Muscle layer of duodenum (tissue), 2 donors: ENCODE measurements around the gene RDH11.

Experiments used
- H3K27ac ChIP-seq: one replicate; pipeline ENCODE4 v1.7.0; 2013; ENCODE audit warnings: mild to moderate bottlenecking, low read length
- H3K27me3 ChIP-seq: one replicate; pipeline ENCODE4 v1.7.0; 2013; ENCODE audit warnings: low read depth, mild to moderate bottlenecking, control low read depth, low read length
- H3K36me3 ChIP-seq, 2 donors: one replicate each; pipeline ENCODE4 v1.7.0; 2013; ENCODE audit warnings: low read length in 2 of 2, control low read depth in 1 of 2, mild to moderate bottlenecking in 1 of 2; ENCODE audit not compliant: insufficient read depth in 2 of 2, control insufficient read depth in 1 of 2
- H3K4me1 ChIP-seq, 2 donors: one replicate each; pipeline ENCODE4 v1.7.0; 2013; ENCODE audit warnings: low read length in 2 of 2, mild to moderate bottlenecking in 2 of 2, control low read depth in 1 of 2, moderate library complexity in 1 of 2; ENCODE audit not compliant: insufficient read depth in 2 of 2, control insufficient read depth in 1 of 2
- H3K4me3 ChIP-seq, 2 donors: one replicate each; pipeline ENCODE4 v1.7.0; 2013; ENCODE audit warnings: low read length in 2 of 2, low read depth in 1 of 2, mild to moderate bottlenecking in 1 of 2
- H3K9me3 ChIP-seq, 2 donors: one replicate each; pipeline ENCODE4 v1.7.0; 2013; ENCODE audit warnings: low read length in 2 of 2, control low read depth in 1 of 2, mild to moderate bottlenecking in 1 of 2; ENCODE audit not compliant: control insufficient read depth in 1 of 2
- donor health status: healthy.

RDH11 gene

GRCh38 chr14:67645414-67645813, 50.1 kb downstream of the RDH11 start:
- H3K36me3 ChIP-seq: peaks cover 29 to 32% of the 10 kb centered on the region in 2 donors
- H3K9me3 ChIP-seq: no peaks in the 10 kb centered on the region
- H3K27me3 ChIP-seq: no peaks in the 10 kb centered on the region
- no peaks in the 10 kb centered on the region for H3K4me1 ChIP-seq
- no peak overlapping the region for H3K4me3 ChIP-seq
- H3K27ac ChIP-seq: no peak overlapping the region

GRCh38 chr14:67644428-67644827, 51.1 kb downstream of the RDH11 start:
- Histone ChIP-seq H3K27ac (no peak overlapping the region), H3K27me3 (no peaks in the 10 kb centered on the region), H3K9me3 (no peaks in the 10 kb centered on the region), H3K4me1 (no peaks in the 10 kb centered on the region), H3K36me3 (peaks cover 20 to 22% of the 10 kb centered on the region in 2 donors), H3K4me3 (no peak overlapping the region)

- no peaks in the 10 kb centered on the region for H3K9me3 ChIP-seq
- H3K27me3 ChIP-seq: no peaks in the 10 kb centered on the region
- H3K27ac ChIP-seq: no peak overlapping the region
- H3K4me1 ChIP-seq: no peaks in the 10 kb centered on the region
- peaks cover 13 to 18% of the 10 kb centered on the region in 2 donors for H3K36me3 ChIP-seq
- no peak overlapping the region for H3K4me3 ChIP-seq
Observed at GRCh38 chr14:67643713-67644112, 51.9 kb downstream of the RDH11 start.

GRCh38 chr14:67641902-67642749, 53.4 kb downstream of the RDH11 start:
- peaks cover 10 to 14% of the 10 kb centered on the region in 2 donors for H3K36me3 ChIP-seq
- no peaks in the 10 kb centered on the region for H3K4me1 ChIP-seq
- H3K9me3 ChIP-seq: no peaks in the 10 kb centered on the region
- H3K27me3 ChIP-seq: no peaks in the 10 kb centered on the region
- H3K27ac ChIP-seq: no peak overlapping the region
- H3K4me3 ChIP-seq: no peak overlapping the region

GRCh38 chr14:67641480-67641879, 54.1 kb downstream of the RDH11 start:
- Histone ChIP-seq H3K27me3 (no peaks in the 10 kb centered on the region), H3K4me1 (no peaks in the 10 kb centered on the region), H3K27ac (no peak overlapping the region), H3K36me3 (peaks cover 3 to 13% of the 10 kb centered on the region in 2 donors), H3K9me3 (no peaks in the 10 kb centered on the region), H3K4me3 (no peak overlapping the region)

GRCh38 chr14:67638642-67639041, 56.9 kb downstream of the RDH11 start:
- Histone ChIP-seq H3K4me3 (no peak overlapping the region), H3K27ac (no peak overlapping the region), H3K36me3 (no peaks in the 10 kb centered on the region)

GRCh38 chr14:67636361-67636919, 59.1 kb downstream of the RDH11 start:
- Histone ChIP-seq H3K36me3 (no peaks in the 10 kb centered on the region), H3K9me3 (no peaks in the 10 kb centered on the region), H3K27ac (no peak overlapping the region), H3K4me3 (no peak overlapping the region), H3K27me3 (no peaks in the 10 kb centered on the region), H3K4me1 (no peaks in the 10 kb centered on the region)

More at GRCh38 chr14:67638642-67639041, 56.9 kb downstream of the RDH11 start:
- H3K9me3 ChIP-seq: no peaks in the 10 kb centered on the region
- no peaks in the 10 kb centered on the region for H3K27me3 ChIP-seq
- H3K4me1 ChIP-seq: no peaks in the 10 kb centered on the region

GRCh38 chr14:67633451-67634147, 62.0 kb downstream of the RDH11 start:
- no peaks in the 10 kb centered on the region for H3K36me3 ChIP-seq
- no peaks in the 10 kb centered on the region for H3K27me3 ChIP-seq
- no peaks in the 10 kb centered on the region for H3K9me3 ChIP-seq
- no peak overlapping the region for H3K4me3 ChIP-seq
- no peak overlapping the region for H3K27ac ChIP-seq
- H3K4me1 ChIP-seq: no peaks in the 10 kb centered on the region

GRCh38 chr14:67630938-67631337, 64.6 kb downstream of the RDH11 start:
- no peaks in the 10 kb centered on the region for H3K27me3 ChIP-seq
- H3K27ac ChIP-seq: no peak overlapping the region
- no peak overlapping the region for H3K4me3 ChIP-seq

GRCh38 chr14:67630186-67630585, 65.4 kb downstream of the RDH11 start:
- H3K4me1 ChIP-seq: no peaks in the 10 kb centered on the region
- no peak overlapping the region for H3K27ac ChIP-seq
- no peaks in the 10 kb centered on the region for H3K9me3 ChIP-seq
- H3K27me3 ChIP-seq: no peaks in the 10 kb centered on the region
- H3K36me3 ChIP-seq: no peaks in the 10 kb centered on the region
- no peak overlapping the region for H3K4me3 ChIP-seq

More at GRCh38 chr14:67630938-67631337, 64.6 kb downstream of the RDH11 start:
- H3K36me3 ChIP-seq: no peaks in the 10 kb centered on the region
- no peaks in the 10 kb centered on the region for H3K4me1 ChIP-seq
- H3K9me3 ChIP-seq: no peaks in the 10 kb centered on the region

GRCh38 chr14:67627519-67627918, 68.0 kb downstream of the RDH11 start:
- peaks cover 0 to 9% of the 10 kb centered on the region in 2 donors for H3K4me1 ChIP-seq
- no peak overlapping the region for H3K4me3 ChIP-seq
- no peaks in the 10 kb centered on the region for H3K9me3 ChIP-seq
- H3K36me3 ChIP-seq: no peaks in the 10 kb centered on the region
- no peak overlapping the region for H3K27ac ChIP-seq
- H3K27me3 ChIP-seq: no peaks in the 10 kb centered on the region
